Measurements from ENCODE around the gene OR51A7. TPM values are rescaled to one million over a fixed set of nuclear protein-coding genes. Genes with fewer than 3 reads are reported as not detected.

OR51A7 gene
- total and polyA plus RNA-seq, 3 experiments from 2014 or later = not detected

DNA sequence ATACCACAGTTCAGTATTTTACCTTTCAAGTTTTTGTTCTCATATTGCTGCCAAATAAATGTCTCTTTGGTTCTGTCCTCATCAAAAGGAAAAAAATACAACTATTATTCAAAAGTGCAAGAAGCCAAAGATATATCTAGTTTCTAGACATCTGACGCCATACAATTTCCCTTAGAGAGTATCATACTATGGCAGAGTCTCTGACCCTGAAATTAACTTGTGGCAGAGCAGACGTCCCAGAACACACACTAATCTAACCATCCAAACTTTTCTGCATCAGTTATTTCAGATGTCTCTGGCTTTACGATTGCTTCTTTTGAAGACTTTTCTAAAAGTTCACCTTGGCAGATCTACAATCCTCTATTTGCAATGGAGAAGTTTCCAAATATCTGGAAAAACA lies 19.2 kb upstream of the OR51A7 start:
- ChIA-PET CTCF (no interaction called here), POLR2A (no interaction called here)
- Histone ChIP-seq H3K27me3 (ENCODE audit: insufficient read depth, low read length, poor library complexity, severe bottlenecking) (no peaks in the 10 kb centered on the region), H3K4me3 (ENCODE audit: low read length) (no peak overlapping the region), H3K4me1 (ENCODE audit: insufficient read depth, low read length) (no peaks in the 10 kb centered on the region), H3K27ac (ENCODE audit: low read depth, low read length) (no peak overlapping the region), H3K36me3 (ENCODE audit: insufficient read depth, low read length) (no peaks in the 10 kb centered on the region), H3K9me3 (ENCODE audit: low read length) (no peaks in the 10 kb centered on the region)
- Mint-ChIP-seq H3K36me3 (no peaks in the 10 kb centered on the region), H3K27me3 (no peaks in the 10 kb centered on the region), H3K27ac (no peak overlapping the region), H3K4me3 (no peak overlapping the region), H3K9me3 (no peaks in the 10 kb centered on the region), H3K4me1 (no peaks in the 10 kb centered on the region)
- DNase-seq = no peak

DNA sequence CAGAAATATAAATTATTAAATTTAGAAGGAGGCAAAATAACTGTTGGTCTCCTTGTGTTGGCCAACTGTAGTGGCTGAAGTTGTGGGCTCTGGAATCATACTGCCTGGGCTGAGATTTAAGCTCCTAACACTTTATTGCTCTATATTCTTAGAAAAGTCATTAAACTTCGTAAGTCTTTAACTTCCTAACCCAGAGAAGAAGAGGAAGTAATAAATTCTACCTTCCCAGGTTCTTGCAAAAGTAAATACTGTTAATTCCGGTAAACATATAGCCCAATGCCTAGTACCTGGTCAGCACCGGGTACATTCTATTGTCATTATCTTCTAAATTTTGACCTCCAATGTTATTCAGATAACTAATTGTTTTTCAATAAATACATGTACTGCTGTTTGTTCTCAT lies 17.4 kb upstream of the OR51A7 start:
- no peaks in the 10 kb centered on the region for H3K36me3 Mint-ChIP-seq
- no peak overlapping the region for H3K27ac Mint-ChIP-seq
- H3K9me3 ChIP-seq (ENCODE audit: low read length) = no peaks in the 10 kb centered on the region
- H3K27ac ChIP-seq (ENCODE audit: low read depth, low read length) = no peak overlapping the region
- H3K4me3 Mint-ChIP-seq = no peak overlapping the region
- H3K4me1 ChIP-seq (ENCODE audit: insufficient read depth, low read length) = no peaks in the 10 kb centered on the region
- ChIA-PET POLR2A (no interaction called here), CTCF (no interaction called here)
- H3K9me3 Mint-ChIP-seq = peaks cover 0 to 5% (median 0%) of the 10 kb centered on the region in 5 donors
- no peaks in the 10 kb centered on the region for H3K27me3 ChIP-seq (ENCODE audit: insufficient read depth, low read length, poor library complexity, severe bottlenecking)
- H3K4me3 ChIP-seq (ENCODE audit: low read length) = no peak overlapping the region
- no peaks in the 10 kb centered on the region for H3K27me3 Mint-ChIP-seq
- H3K36me3 ChIP-seq (ENCODE audit: insufficient read depth, low read length) = no peaks in the 10 kb centered on the region
- H3K4me1 Mint-ChIP-seq = no peaks in the 10 kb centered on the region
- no peak for DNase-seq

GRCh38 chr11:4887591-4887990 lies 16.0 kb upstream of the OR51A7 start:
- CTCF ChIA-PET = no interaction called here
- Histone ChIP-seq H3K9me3 (ENCODE audit: low read length) (no peaks in the 10 kb centered on the region), H3K27ac (ENCODE audit: low read depth, low read length) (no peak overlapping the region), H3K4me1 (ENCODE audit: insufficient read depth, low read length) (no peaks in the 10 kb centered on the region), H3K4me3 (ENCODE audit: low read length) (no peak overlapping the region), H3K36me3 (ENCODE audit: insufficient read depth, low read length) (no peaks in the 10 kb centered on the region), H3K27me3 (ENCODE audit: insufficient read depth, low read length, poor library complexity, severe bottlenecking) (no peaks in the 10 kb centered on the region)
- no peaks in the 10 kb centered on the region for H3K36me3 Mint-ChIP-seq
- H3K4me3 Mint-ChIP-seq = no peak overlapping the region
- DNase-seq = no peak
- no peak overlapping the region for H3K27ac Mint-ChIP-seq
- H3K9me3 Mint-ChIP-seq = peaks cover 0 to 5% (median 0%) of the 10 kb centered on the region in 5 donors
- no peaks in the 10 kb centered on the region for H3K27me3 Mint-ChIP-seq
- no peaks in the 10 kb centered on the region for H3K4me1 Mint-ChIP-seq
- POLR2A ChIA-PET = no interaction called here

DNA sequence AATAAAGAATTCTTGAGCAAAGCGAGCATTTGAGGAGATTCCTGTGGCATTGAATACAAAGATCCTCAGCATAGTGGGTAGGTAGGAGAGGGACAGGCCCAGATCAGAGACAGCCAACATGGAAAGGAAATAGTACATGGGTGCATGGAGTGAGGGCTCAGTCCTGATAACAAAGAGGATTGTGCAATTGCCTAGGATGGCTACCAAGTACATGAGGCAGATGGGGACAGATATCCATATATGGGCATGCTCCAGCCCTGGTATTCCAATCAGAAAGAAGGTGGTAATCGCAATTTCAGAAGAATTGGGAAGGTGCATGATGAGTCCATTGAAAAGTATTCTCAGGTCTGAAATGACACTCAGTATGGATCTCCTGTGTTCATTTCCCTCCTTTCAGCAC lies 13.3 kb upstream of the OR51A7 start:
- no peaks in the 10 kb centered on the region for H3K27me3 Mint-ChIP-seq
- H3K36me3 Mint-ChIP-seq = no peaks in the 10 kb centered on the region
- Histone ChIP-seq H3K36me3 (ENCODE audit: insufficient read depth, low read length) (no peaks in the 10 kb centered on the region), H3K27ac (ENCODE audit: low read depth, low read length) (no peak overlapping the region), H3K9me3 (ENCODE audit: low read length) (no peaks in the 10 kb centered on the region), H3K4me1 (ENCODE audit: insufficient read depth, low read length) (no peaks in the 10 kb centered on the region), H3K27me3 (ENCODE audit: insufficient read depth, low read length, poor library complexity, severe bottlenecking) (no peaks in the 10 kb centered on the region), H3K4me3 (ENCODE audit: low read length) (no peak overlapping the region)
- ChIA-PET CTCF (no interaction called here), POLR2A (no interaction called here)
- H3K9me3 Mint-ChIP-seq = peaks cover 0 to 7% (median 0%) of the 10 kb centered on the region in 5 donors
- no peak overlapping the region for H3K4me3 Mint-ChIP-seq
- H3K27ac Mint-ChIP-seq = no peak overlapping the region
- no peak for DNase-seq
- no peaks in the 10 kb centered on the region for H3K4me1 Mint-ChIP-seq

DNA sequence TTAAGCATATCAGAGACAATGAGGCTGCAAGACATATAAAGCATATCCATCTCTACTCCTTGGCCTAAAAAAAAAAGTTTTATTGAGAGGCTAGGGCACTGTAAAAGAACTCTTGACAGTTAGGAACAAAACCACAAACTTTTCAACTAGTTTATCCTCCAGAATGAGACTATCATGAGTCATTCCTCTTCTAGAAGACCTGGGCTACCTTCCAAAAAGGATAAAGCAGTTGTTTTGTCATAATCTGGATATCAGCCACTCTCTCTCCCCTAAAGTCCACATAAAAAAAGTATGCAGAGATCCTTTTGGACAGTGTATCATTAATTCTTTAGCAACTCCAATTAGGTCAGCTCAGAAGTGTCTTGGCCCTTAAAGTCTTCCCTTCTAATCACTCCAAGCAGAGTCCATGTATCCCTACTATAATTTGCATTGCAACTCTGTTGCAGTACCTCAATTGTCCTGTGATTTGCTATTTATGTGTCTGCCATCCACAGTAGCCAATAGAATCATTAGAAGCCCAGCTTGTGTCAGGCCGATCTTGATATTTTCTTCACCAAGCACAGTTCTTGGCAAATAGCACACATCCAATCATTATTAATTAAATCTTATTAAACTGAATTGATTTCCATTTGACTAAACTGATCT lies 11.5 kb upstream of the OR51A7 start:
- no peaks in the 10 kb centered on the region for H3K36me3 ChIP-seq (ENCODE audit: insufficient read depth, low read length)
- Mint-ChIP-seq H3K4me1 (no peaks in the 10 kb centered on the region), H3K4me3 (no peak overlapping the region), H3K27ac (no peak overlapping the region), H3K36me3 (no peaks in the 10 kb centered on the region), H3K9me3 (peaks cover 0 to 7% (median 0%) of the 10 kb centered on the region in 5 donors), H3K27me3 (no peaks in the 10 kb centered on the region)
- POLR2A ChIA-PET = no interaction called here
- no peak overlapping the region for H3K4me3 ChIP-seq (ENCODE audit: low read length)
- H3K4me1 ChIP-seq (ENCODE audit: insufficient read depth, low read length) = no peaks in the 10 kb centered on the region
- no peaks in the 10 kb centered on the region for H3K27me3 ChIP-seq (ENCODE audit: insufficient read depth, low read length, poor library complexity, severe bottlenecking)
- DNase-seq = no peak
- H3K27ac ChIP-seq (ENCODE audit: low read depth, low read length) = no peak overlapping the region
- CTCF ChIA-PET = no interaction called here
- no peaks in the 10 kb centered on the region for H3K9me3 ChIP-seq (ENCODE audit: low read length)

DNA sequence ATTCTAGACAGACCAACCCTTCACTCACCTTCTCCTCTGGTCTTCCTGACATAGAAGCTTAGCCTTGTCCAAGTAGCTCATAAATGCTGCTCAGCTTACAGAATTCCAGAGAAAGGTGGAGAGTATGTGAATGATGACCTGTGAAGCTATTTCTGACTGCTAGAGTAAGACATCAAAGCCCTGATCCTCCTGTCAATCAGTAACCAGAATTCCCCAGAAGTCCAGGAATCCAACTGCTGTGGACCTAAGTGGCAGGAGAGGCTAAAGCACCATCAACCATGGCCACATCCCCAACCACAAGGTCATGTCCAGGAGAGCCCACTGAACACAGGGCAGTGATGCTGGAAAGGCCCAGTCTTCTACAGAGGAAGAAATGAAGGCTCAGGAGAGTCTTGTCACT lies 13.0 kb downstream of the OR51A7 start:
- no peaks in the 10 kb centered on the region for H3K27me3 ChIP-seq (ENCODE audit: insufficient read depth, low read length, poor library complexity, severe bottlenecking)
- H3K4me1 ChIP-seq (ENCODE audit: insufficient read depth, low read length) = no peaks in the 10 kb centered on the region
- H3K9me3 ChIP-seq (ENCODE audit: low read length) = no peaks in the 10 kb centered on the region
- H3K4me1 Mint-ChIP-seq = no peaks in the 10 kb centered on the region
- DNase-seq = no peak
- H3K36me3 Mint-ChIP-seq = no peaks in the 10 kb centered on the region
- no peaks in the 10 kb centered on the region for H3K36me3 ChIP-seq (ENCODE audit: insufficient read depth, low read length)
- ChIA-PET CTCF (no interaction called here), POLR2A (no interaction called here)
- no peaks in the 10 kb centered on the region for H3K27me3 Mint-ChIP-seq
- H3K4me3 Mint-ChIP-seq = no peak overlapping the region
- H3K4me3 ChIP-seq (ENCODE audit: low read length) = no peak overlapping the region
- H3K27ac Mint-ChIP-seq = no peak overlapping the region
- H3K9me3 Mint-ChIP-seq = peaks cover 0 to 3% (median 0%) of the 10 kb centered on the region in 5 donors
- no peak overlapping the region for H3K27ac ChIP-seq (ENCODE audit: low read depth, low read length)

DNA sequence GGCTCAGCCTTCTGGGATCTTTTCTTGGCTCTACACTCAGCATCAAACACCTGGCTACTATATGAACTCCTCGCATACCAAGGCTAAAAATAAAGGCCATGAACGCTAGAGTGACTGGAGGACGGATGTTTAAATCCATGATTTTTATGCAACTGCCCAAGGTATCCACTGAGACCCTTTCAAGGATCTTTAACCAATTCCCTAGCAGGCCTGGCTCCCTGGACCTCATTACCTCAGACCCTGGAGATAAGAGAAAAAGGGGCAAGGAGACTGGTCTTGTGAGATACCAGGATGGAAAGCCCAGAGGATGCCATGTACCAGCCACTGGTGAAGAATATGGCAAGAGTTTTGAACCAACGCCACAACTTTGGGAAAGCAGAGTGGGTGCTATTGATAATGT lies 15.7 kb downstream of the OR51A7 start, which contains the start of gene OR51G2:
OR51G2 (minus strand) TSS at position 101 of the 400 bp plus-strand sequence. CDS start 3,687 bp downstream, outside the sequence.
- H3K27me3 Mint-ChIP-seq = peaks cover 4 to 13% of the 10 kb centered on the region in 2 donors
- Histone ChIP-seq H3K36me3 (ENCODE audit: insufficient read depth, low read length) (no peaks in the 10 kb centered on the region), H3K27ac (ENCODE audit: low read depth, low read length) (no peak within 1 kb of the TSS), H3K27me3 (ENCODE audit: insufficient read depth, low read length, poor library complexity, severe bottlenecking) (no peaks in the 10 kb centered on the region), H3K4me1 (ENCODE audit: insufficient read depth, low read length) (no peaks in the 10 kb centered on the region), H3K9me3 (ENCODE audit: low read length) (no peaks in the 10 kb centered on the region), H3K4me3 (ENCODE audit: low read length) (no peak within 1 kb of the TSS)
- no peak within 1 kb of the TSS for H3K4me3 Mint-ChIP-seq
- H3K27ac Mint-ChIP-seq = peak within 1 kb of the TSS in 1 of 8 donors; percentile 20
- ChIA-PET POLR2A (no interaction called here), CTCF (no interaction called here)
- peaks cover 0 to 3% (median 0%) of the 10 kb centered on the region in 5 donors for H3K9me3 Mint-ChIP-seq
- DNase-seq = no peak
- H3K36me3 Mint-ChIP-seq = no peaks in the 10 kb centered on the region
- H3K4me1 Mint-ChIP-seq = no peaks in the 10 kb centered on the region

- POLR2A ChIA-PET = no interaction called here
- Histone ChIP-seq H3K27me3 (ENCODE audit: insufficient read depth, low read length, poor library complexity, severe bottlenecking) (no peaks in the 10 kb centered on the region), H3K4me1 (ENCODE audit: insufficient read depth, low read length) (no peaks in the 10 kb centered on the region), H3K36me3 (ENCODE audit: insufficient read depth, low read length) (no peaks in the 10 kb centered on the region), H3K9me3 (ENCODE audit: low read length) (no peaks in the 10 kb centered on the region), H3K27ac (ENCODE audit: low read depth, low read length) (no peak overlapping the region), H3K4me3 (ENCODE audit: low read length) (no peak overlapping the region)
- CTCF ChIA-PET = no interaction called here
- Mint-ChIP-seq H3K27ac (no peak overlapping the region), H3K4me3 (no peak overlapping the region), H3K27me3 (peaks cover 6 to 13% of the 10 kb centered on the region in 2 donors), H3K36me3 (no peaks in the 10 kb centered on the region), H3K4me1 (no peaks in the 10 kb centered on the region), H3K9me3 (no peaks in the 10 kb centered on the region)
- DNase-seq = no peak
Measured at GRCh38 chr11:4921796-4922195, 18.2 kb downstream of the OR51A7 start.

DNA sequence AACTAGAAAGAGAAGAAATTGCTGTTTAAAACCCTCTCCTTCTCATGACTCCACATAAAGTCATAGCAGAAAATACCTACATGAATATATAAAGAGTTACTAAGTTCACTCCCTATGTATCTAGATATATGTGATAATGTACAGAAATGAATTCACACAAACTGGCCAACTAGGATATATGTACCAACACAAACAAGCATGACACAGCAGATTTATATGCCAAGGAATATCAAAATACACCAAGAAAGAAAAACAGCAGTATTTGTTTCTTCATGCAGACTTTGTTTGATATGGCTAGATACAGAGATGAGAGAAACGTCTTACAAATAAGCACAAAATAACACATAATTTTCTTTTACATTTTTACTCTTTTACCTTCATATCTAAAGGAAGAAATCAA lies 18.7 kb downstream of the OR51A7 start:
- Mint-ChIP-seq H3K9me3 (no peaks in the 10 kb centered on the region), H3K4me3 (no peak overlapping the region), H3K36me3 (no peaks in the 10 kb centered on the region), H3K27me3 (peaks cover 6 to 13% of the 10 kb centered on the region in 2 donors), H3K27ac (no peak overlapping the region), H3K4me1 (no peaks in the 10 kb centered on the region)
- ChIA-PET CTCF (no interaction called here), POLR2A (no interaction called here)
- Histone ChIP-seq H3K4me3 (ENCODE audit: low read length) (no peak overlapping the region), H3K4me1 (ENCODE audit: insufficient read depth, low read length) (no peaks in the 10 kb centered on the region), H3K27me3 (ENCODE audit: insufficient read depth, low read length, poor library complexity, severe bottlenecking) (no peaks in the 10 kb centered on the region), H3K36me3 (ENCODE audit: insufficient read depth, low read length) (no peaks in the 10 kb centered on the region), H3K27ac (ENCODE audit: low read depth, low read length) (no peak overlapping the region), H3K9me3 (ENCODE audit: low read length) (no peaks in the 10 kb centered on the region)
- DNase-seq = no peak
